GM21737 (cell line): ENCODE measurements around the gene CFLAR.
"Not testable (repeated sequence)": the region's sequence is repeated elsewhere in the genome, so short reads cannot be mapped to it uniquely, and the experiment has no call there.

Source experiments
- ATAC-seq: cut with Tn5 transposase; IDR thresholded peaks from one replicate; pipeline ENCODE4 v1.9.1; 2021; ENCODE audit warnings: mild to moderate bottlenecking, moderate library complexity; ENCODE audit not compliant: unreplicated experiment

CFLAR gene

DNA sequence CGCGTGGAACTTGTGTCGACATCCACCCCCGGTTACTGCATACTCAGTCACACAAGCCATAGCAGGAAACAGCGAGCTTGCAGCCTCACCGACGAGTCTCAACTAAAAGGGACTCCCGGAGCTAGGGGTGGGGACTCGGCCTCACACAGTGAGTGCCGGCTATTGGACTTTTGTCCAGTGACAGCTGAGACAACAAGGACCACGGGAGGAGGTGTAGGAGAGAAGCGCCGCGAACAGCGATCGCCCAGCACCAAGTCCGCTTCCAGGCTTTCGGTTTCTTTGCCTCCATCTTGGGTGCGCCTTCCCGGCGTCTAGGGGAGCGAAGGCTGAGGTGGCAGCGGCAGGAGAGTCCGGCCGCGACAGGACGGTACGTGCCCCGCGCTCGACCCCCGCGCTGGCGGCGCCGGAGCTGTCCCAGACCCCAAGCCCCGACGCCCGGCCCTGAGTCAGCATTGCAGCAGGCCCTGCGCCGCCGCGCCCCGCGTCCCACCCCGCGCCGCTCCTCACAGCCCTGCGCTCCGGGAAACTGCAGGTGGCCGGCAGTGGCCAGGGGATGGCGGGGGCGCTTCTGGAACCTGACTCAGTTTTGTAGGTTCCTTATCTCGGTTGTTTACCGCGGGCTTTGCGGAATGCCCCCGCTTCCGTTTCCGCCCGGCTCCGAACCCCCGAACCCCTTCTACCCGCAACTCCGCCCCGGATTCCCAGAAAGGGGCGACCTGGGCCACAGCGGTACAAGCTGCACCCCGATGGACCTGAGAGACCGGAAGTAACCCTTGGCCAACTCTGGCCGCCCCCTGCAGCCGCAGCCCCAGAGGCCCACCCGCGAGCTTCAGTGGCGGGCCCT, at the start of gene CFLAR:
TSS of gene CFLAR (plus strand) at position 50 of the 844 bp plus-strand sequence. CDS start 13,702 bp downstream, outside the sequence.
- ATAC-seq: peak; percentile 34

DNA sequence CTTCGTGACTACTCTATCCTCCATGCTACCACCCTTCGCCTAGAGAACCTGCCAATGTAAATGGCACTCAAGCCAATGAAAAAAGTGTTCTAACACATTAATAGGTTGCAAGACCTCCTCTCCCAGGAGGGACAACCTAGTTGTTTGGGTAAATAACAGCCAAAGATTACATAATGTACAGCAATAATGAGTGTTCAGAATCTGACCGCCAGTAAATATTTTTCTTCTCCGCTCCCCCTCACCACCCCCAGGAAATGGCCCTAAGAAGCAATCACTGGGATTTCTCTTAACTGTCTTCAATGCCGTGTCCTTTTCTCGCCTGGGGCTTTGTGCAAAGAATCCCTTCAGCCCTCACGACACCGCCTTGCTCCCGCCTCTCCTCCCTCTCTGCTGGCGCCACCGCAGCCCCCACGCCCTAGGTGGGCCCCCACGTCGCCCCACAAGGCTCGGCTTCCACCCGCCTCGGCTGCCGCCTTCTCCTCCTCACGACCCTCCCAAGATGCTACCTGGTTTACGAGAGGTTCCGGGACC, 45.0 kb upstream of the CFLAR start:
- ATAC-seq: peak; percentile 26

DNA sequence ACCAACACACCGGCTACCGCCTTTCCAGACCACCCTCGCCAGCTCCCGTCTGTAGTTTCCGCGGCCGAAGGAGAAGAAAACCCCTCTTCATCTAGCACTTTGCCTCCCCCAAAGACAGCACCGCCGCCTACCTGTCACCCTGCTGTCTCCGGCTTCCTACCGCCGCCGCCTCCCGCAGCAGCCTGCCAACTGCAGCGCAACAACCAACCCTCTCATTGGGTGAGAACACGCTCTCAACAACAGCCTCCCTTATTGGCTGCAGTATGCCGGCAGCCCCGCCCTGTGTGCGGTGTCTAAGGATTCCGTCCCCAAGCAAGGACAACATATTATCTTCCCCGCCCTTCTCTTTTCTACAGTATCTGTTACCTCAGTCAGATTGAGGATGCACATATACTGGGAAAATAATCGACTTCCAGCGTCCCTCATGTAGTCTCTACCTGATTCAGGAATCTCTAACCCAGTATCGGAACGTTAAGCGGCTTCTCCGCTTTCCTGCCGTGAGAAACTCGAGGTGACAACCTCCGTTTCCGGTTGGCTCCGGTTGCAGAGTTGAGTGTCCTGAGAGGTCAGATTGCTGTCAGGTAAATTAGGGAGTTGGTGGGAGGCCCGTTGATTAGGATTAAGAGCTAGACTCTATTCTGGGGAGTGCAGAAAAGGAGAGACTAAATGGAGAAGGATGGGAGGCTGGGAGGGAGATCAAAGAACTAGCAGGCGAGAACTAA, 44.3 kb upstream of the CFLAR start, which contains the start of the genes HYCC2 and NDUFB3:
TSS of gene HYCC2 (minus strand) at position 193 of the 722 bp plus-strand sequence. CDS start 47,662 bp downstream, outside the sequence.
TSS of gene NDUFB3 (plus strand) at position 523 of the 722 bp plus-strand sequence. CDS start 6,882 bp downstream, outside the sequence.
- ATAC-seq: peak; percentile 97

GRCh38 chr2:201072201-201072530, 43.8 kb upstream of the CFLAR start:
- ATAC-seq: peak; percentile 3

DNA sequence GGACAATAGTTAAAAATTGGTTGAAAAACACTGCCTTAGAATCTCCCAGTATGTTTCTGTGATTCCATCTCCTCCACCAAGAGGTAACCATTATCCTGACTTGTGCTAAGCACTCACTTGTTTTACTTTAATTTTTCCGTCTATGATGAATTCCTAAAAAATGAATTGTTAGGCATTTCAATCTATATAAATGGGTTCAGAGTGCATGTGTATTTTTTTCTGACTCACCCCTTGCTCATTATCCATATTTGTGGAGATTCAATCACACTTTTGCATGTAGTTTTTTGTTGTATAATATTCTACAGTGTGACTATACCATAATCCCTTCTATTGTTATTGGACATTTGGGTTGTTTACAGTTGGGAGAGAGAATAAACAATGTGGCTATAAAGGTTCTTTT, 42.9 kb upstream of the CFLAR start:
- no peak for ATAC-seq

DNA sequence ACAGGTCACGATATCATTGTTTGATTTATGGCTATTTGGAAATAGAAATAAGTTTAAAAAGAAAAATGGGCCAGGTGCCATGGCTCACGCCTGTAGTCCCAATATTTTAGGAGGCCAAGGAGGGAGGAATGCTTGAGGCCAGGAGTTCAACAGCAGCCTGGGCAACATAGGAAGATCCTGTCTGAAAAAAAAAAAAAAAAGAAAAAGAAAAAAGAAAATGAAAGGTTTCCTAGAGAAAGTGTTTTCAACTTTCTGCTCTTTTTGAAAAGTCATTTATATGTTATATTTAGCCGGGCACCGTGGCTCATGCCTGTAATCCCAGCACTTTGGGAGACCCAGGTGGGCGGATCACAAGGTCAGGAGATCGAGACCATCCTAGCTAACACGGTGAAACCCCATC, 41.0 kb upstream of the CFLAR start:
- ATAC-seq: no peak

DNA sequence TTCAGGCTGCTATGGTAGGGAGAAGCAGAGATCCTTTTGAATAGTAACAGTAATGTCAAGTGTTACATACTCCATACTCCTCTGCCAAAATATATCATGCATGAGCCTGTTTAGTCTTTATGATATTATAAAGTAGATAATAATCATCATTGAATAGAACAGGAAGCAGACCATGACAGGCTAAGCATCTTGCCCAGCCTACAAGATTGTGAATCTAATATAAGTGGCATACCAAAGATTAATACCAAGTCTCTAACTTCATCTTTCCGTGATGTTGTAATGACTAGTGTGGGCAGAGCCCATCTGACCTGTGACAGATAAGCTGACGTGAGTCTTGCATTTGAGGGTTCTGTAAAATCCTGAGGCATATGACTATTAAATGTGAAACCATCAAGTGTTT, 31.1 kb upstream of the CFLAR start:
- no peak for ATAC-seq

DNA sequence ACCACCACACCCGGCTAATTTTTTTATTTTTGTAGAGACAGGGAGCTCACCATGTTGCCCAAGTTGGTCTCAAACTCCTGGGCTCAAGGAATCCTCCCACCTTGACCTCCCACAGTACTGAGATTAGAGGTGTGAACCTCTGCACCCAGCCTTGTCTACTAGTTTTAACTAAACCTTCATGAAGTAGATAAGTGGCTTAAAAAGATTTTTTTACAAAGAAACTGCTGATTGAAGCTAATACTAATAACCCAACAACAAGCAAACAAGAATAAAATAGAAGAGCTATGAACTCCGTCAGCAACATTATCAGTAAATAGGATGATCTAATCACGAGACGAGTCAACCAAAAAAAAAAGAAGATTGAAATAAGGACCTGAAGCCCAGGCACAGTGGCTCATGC, 25.4 kb upstream of the CFLAR start:
- ATAC-seq: no peak

DNA sequence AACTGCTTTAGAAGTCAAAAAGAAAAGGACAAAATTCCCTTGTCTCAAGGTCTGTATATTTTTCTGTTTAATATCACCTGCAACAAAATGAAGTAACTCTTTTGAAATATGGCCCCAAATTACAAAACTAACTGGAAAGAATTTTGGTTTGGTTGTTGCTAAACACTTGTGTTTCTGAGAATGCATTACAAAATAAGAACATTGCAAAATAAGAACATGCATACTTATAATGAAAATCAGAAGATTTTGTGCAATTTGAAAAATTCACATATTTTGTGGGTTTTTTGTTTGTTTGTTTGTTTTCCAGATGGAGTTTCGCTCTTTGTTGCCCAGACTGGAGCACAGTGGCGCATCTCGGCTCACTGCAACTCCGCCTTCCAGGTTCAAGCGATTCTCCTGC, 22.4 kb upstream of the CFLAR start:
- no peak for ATAC-seq

DNA sequence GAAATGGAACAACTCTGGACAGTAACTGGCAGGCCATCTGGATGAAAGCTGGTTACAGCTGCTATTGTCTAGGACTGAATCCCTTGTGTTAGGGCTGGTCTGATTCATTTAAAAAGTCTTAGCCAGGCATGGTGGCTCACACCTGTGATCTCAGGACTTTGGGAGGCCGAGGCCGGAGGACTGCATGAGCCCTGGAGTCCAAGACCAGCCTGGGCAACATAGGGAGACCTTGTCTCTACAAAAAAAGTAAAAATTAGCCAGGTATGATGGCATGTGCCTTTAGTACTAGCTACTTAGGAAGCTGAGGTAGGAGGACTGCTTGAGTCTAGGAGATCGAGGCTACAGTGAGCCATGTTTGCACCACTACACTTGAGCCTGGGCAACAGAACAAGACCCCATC, 15.5 kb upstream of the CFLAR start:
- no peak for ATAC-seq

- no peak for ATAC-seq
Measured at GRCh38 chr2:201105759-201106158, 10.2 kb upstream of the CFLAR start.

- ATAC-seq: no peak
Measured at GRCh38 chr2:201107624-201108023, 8.3 kb upstream of the CFLAR start.

DNA sequence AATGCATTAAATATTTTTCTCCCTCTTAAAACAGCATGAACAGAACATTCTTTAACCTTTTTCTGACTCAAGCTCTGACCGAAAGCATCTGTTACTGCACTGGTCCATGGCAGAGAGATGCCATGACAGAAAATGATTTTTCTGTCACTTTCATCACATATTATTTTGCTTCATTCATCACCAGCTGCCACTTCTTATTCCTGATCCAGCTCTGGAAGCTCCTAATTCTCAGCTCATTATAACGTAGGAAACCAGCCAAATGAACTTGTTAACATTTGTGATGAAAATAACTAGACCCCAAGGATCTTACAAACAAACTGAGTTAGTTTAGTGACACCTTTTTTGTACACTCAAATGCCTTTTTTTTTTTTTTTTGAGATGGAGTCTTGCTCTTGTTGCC, 7.6 kb upstream of the CFLAR start:
- no peak for ATAC-seq

- ATAC-seq: no peak
Measured at GRCh38 chr2:201109186-201109585, 6.8 kb upstream of the CFLAR start.

GRCh38 chr2:201110615-201111014, 5.3 kb upstream of the CFLAR start:
- ATAC-seq: no peak

- ATAC-seq: no peak
Measured at GRCh38 chr2:201111096-201111495, 4.9 kb upstream of the CFLAR start.

- ATAC-seq: no peak
Measured at GRCh38 chr2:201114350-201114749, 1.6 kb upstream of the CFLAR start.

GRCh38 chr2:201114846-201115245, 1.1 kb upstream of the CFLAR start:
- ATAC-seq: no peak

DNA sequence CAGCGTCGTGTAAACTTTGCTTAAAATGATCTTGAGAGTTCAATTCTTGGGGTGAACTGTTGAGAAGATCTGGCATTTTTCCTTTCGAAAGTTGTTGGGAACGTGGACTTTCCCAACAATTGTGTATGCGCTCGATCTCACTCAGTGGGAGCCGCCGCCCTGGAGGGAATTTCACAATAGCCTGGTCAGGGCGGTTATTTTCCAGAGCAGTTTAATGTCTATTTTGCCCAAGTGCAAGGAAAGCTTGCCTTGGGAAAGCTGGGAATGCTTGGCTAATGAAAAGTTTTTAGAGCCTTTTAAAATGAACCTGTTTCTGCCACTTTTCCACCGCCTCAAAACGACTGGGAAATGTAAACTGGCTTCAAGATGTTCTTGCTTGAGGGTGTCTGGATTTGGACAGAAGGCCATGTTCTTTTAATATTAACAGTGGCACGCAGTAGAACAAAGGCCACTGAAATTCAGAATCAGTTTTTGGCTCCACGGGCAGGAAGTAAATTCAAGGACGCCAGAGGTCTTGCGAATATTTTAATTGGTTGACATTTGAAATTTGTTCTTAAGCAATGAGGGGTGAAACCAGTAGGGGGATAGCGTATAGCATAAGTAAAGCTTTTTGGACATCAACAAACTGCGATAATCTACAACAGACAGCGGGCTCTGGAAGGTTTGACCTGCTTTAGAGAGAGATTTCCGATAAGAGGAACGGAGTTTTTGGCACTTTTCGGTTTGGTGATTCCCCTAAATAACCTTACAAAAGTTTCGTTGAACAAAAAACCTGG, 1.2 kb downstream of the CFLAR start:
- peak; percentile 27 for ATAC-seq

- ATAC-seq: not testable (repeated sequence)
Measured at GRCh38 chr2:201117735-201118094, 1.8 kb downstream of the CFLAR start.
